B cell (primary cell): Measurements from ENCODE around the gene PSMF1. TPM values are rescaled to one million over a fixed set of nuclear protein-coding genes. Genes with fewer than 3 reads are reported as not detected.

Experiments
- ATAC-seq: fragments of 200-7000 bp; cut with Tn5 transposase; one replicate; pipeline ENCODE4 v1.10.0; 2021; ENCODE audit warnings: low read depth, mild to moderate bottlenecking, moderate number of reproducible peaks, moderate library complexity
- CTCF ChIA-PET: fragments of 350-600 bp; sonication (Branson Sonifier 250); formaldehyde crosslinking; loops from one replicate; lab custom pipeline; 2021; ENCODE audit warnings: antibody characterized with exemption, inconsistent platforms; lab: Charles Lee
- POLR2A ChIA-PET: fragments of 350-600 bp; sonication (Branson Sonifier 250); formaldehyde crosslinking; loops from one replicate; lab custom pipeline; 2021; ENCODE audit warnings: antibody characterized with exemption; lab: Charles Lee
- DNase-seq: peaks from one replicate; pipeline ENCODE4 v3.0.0; 2013
- H2AFZ ChIP-seq: 2 replicates; pipeline ENCODE4 v1.6.1; 2012; ENCODE audit warnings: mild to moderate bottlenecking, low read depth, low read length; ENCODE audit not compliant: insufficient read depth, poor library complexity, severe bottlenecking
- H3K27ac ChIP-seq, 2 donors: 1 replicate in 1 of 2; 2 replicates in 1 of 2; pipeline ENCODE4 v1.5.1; 2012 to 2013; ENCODE audit warnings: low read length in 2 of 2, mild to moderate bottlenecking in 2 of 2, moderate library complexity in 1 of 2
- H3K27me3 ChIP-seq, 4 experiments: fragments of 200-600 bp in 1 of 4; sonication (generic) in 1 of 4; replicated peaks in 1 of 4; 1 replicate in 2 of 4; 2 replicates in 2 of 4; pipeline versions ENCODE4 v1.6.1 to v1.7.0; 2013 to 2016; ENCODE audit warnings: low read length in 3 of 4, mild to moderate bottlenecking in 2 of 4, mixed read lengths in 1 of 4, moderate library complexity in 1 of 4; ENCODE audit not compliant: insufficient read depth in 4 of 4, control insufficient read depth in 3 of 4; ENCODE audit errors: control extremely low read depth in 1 of 4
- H3K36me3 ChIP-seq, 2 experiments: replicated peaks in 1 of 2; 1 replicate in 1 of 2; 2 replicates in 1 of 2; pipeline versions ENCODE4 v1.6.1 to v1.7.1; 2013; ENCODE audit warnings: low read length in 1 of 2; ENCODE audit not compliant: insufficient read depth in 2 of 2, control insufficient read depth in 1 of 2; ENCODE audit errors: control extremely low read depth in 1 of 2, extremely low read depth in 1 of 2
- H3K4me1 ChIP-seq, 2 donors: fragments of 200-600 bp in 1 of 2; sonication (generic) in 1 of 2; 1 replicate in 1 of 2; 2 replicates in 1 of 2; pipeline versions ENCODE4 v1.5.1 to v1.6.1; 2013 to 2017; ENCODE audit warnings: low read length in 2 of 2; ENCODE audit not compliant: control insufficient read depth in 2 of 2, insufficient read depth in 2 of 2
- H3K4me2 ChIP-seq: replicated peaks from 2 replicates; pipeline ENCODE3; 2012; ENCODE audit warnings: mild to moderate bottlenecking, low read depth, low read length; ENCODE audit not compliant: poor library complexity, severe bottlenecking
- H3K4me3 ChIP-seq, 5 experiments: fragments of 200-600 bp in 1 of 5; sonication (generic) in 1 of 5; 1 replicate in 3 of 5; 2 replicates in 2 of 5; pipeline versions ENCODE4 v1.5.1 to v1.7.0; 2011 to 2016; ENCODE audit warnings: low read length in 4 of 5, mild to moderate bottlenecking in 4 of 5, low read depth in 2 of 5, control low read depth in 1 of 5, moderate library complexity in 1 of 5; ENCODE audit not compliant: insufficient read depth in 1 of 5; ENCODE audit errors: control extremely low read depth in 1 of 5, extremely low read depth in 1 of 5
- H3K79me2 ChIP-seq: fragments of 200-600 bp; sonication (generic); one replicate; pipeline ENCODE4 v1.6.0; 2016; ENCODE audit warnings: low read length; ENCODE audit not compliant: control insufficient read depth, insufficient read depth
- H3K9ac ChIP-seq: fragments of 200-600 bp; sonication (generic); 2 replicates; pipeline ENCODE4 v1.6.1; 2017; ENCODE audit warnings: mild to moderate bottlenecking, low read length, moderate library complexity
- H3K9me3 ChIP-seq, 3 donors: one replicate each; pipeline versions ENCODE4 v1.6.1 to v1.7.1; 2013; ENCODE audit warnings: low read length in 2 of 3; ENCODE audit not compliant: control insufficient read depth in 2 of 3, insufficient read depth in 1 of 3; ENCODE audit errors: control extremely low read depth in 1 of 3
- H4K20me1 ChIP-seq: 2 replicates; pipeline ENCODE4 v1.6.0; 2012; ENCODE audit warnings: mild to moderate bottlenecking, low read length; ENCODE audit not compliant: insufficient read depth, control insufficient read depth, poor library complexity, severe bottlenecking
- H3K27ac Mint-ChIP-seq: one replicate; pipeline ENCODE4 v1.8.0; 2021; ENCODE audit warnings: mixed read lengths
- H3K27me3 Mint-ChIP-seq: one replicate; pipeline ENCODE4 v1.8.0; 2021; ENCODE audit warnings: mixed read lengths
- H3K4me1 Mint-ChIP-seq: one replicate; pipeline ENCODE4 v1.8.0; 2021; ENCODE audit warnings: mixed read lengths
- H3K4me3 Mint-ChIP-seq: one replicate; pipeline ENCODE4 v1.8.0; 2021; ENCODE audit warnings: mixed read lengths
- H3K9me3 Mint-ChIP-seq: one replicate; pipeline ENCODE4 v1.8.0; 2022; ENCODE audit warnings: mixed read lengths; ENCODE audit not compliant: insufficient read depth
- CTCF ChIP-seq: fragments of 200-600 bp; IDR thresholded peaks from one replicate; pipeline ENCODE4 v1.8.0; 2022; ENCODE audit warnings: antibody characterized with exemption, mild to moderate bottlenecking
- EZH2 ChIP-seq: IDR thresholded peaks from 2 replicates; pipeline ENCODE4 v1.6.1; 2012; ENCODE audit warnings: borderline replicate concordance, low read depth, mild to moderate bottlenecking, moderate library complexity, low read length; ENCODE audit not compliant: insufficient read depth, poor library complexity, severe bottlenecking
- WGBS: methylation state at CpG from one replicate; pipeline ENCODE4 v1.1.5; 2013; ENCODE audit warnings: missing lambda C conversion rate; ENCODE audit not compliant: insufficient coverage; 5-methylcytosine and 5-hydroxymethylcytosine counted together
- intact Hi-C: fragments of 100-400 bp; cut with micrococcal nuclease; formaldehyde crosslinking; loops from one replicate; pipeline ENCODE4 v1.10.0; 2022
- polyA plus RNA-seq: library from polyadenylated mRNA; depleted of rRNA; stranded (reverse); fragments of >200 nt; gene quantifications from 2 replicates; pipeline ENCODE4 v1.2.3, GENCODE V29; 2012
- total RNA-seq, 2 donors: library from RNA; stranded (reverse); fragments of 120-200 nt in 1 of 2; gene quantifications; 1 replicate in 1 of 2; 2 replicates in 1 of 2; pipeline versions ENCODE4 v1.2.3 to v1.2.4, GENCODE V29; 2013 to 2022

Gene PSMF1
- total and polyA plus RNA-seq, 2 donors (not counting 1 experiment from before 2014, with no cell fraction given), result 113 to 132 TPM

GRCh38 chr20:1094751-1095150 is 23.7 kb upstream of the PSMF1 start:
- H2AFZ ChIP-seq, result no peak overlapping the region
- no peaks in the 10 kb centered on the region for H3K4me1 ChIP-seq
- intact Hi-C loops, result no loop called here
- Mint-ChIP-seq H3K4me1 (no peaks in the 10 kb centered on the region), H3K27ac (no peak overlapping the region), H3K9me3 (peaks cover 3% of the 10 kb centered on the region), H3K27me3 (no peaks in the 10 kb centered on the region), H3K4me3 (no peak overlapping the region)
- DNase-seq, result no peak
- H3K4me2 ChIP-seq, result no peak overlapping the region
- no peaks in the 10 kb centered on the region for H3K36me3 ChIP-seq
- WGBS, result 96% methylated on average over 3 of the region's 6 CpGs
- no peak overlapping the region for H3K27ac ChIP-seq
- H3K9me3 ChIP-seq, result peaks cover 0 to 19% (median 16%) of the 10 kb centered on the region in 3 donors
- H3K9ac ChIP-seq, result no peak overlapping the region
- no peak for ATAC-seq
- POLR2A ChIA-PET, result no interaction called here
- H3K79me2 ChIP-seq, result no peaks in the 10 kb centered on the region
- CTCF ChIA-PET, result interaction anchor here (3.5 kb wide), 1 partner anchor 12 kb away, joined by 24 read pairs; no protein-coding TSS in a partner anchor
- no peaks in the 10 kb centered on the region for H4K20me1 ChIP-seq
- H3K27me3 ChIP-seq, result no peaks in the 10 kb centered on the region
- no peak for TF ChIP-seq EZH2
- no peak for TF ChIP-seq CTCF
- no peak overlapping the region for H3K4me3 ChIP-seq

GRCh38 chr20:1101533-1101932 is 16.9 kb upstream of the PSMF1 start:
- Histone ChIP-seq H3K79me2 (no peaks in the 10 kb centered on the region), H3K9ac (no peak overlapping the region), H3K9me3 (peaks cover 3 to 22% (median 10%) of the 10 kb centered on the region in 3 donors), H3K4me2 (no peak overlapping the region), H3K27me3 (no peaks in the 10 kb centered on the region), H3K4me1 (no peaks in the 10 kb centered on the region), H4K20me1 (no peaks in the 10 kb centered on the region), H3K36me3 (no peaks in the 10 kb centered on the region), H3K4me3 (no peak overlapping the region), H2AFZ (no peak overlapping the region), H3K27ac (no peak overlapping the region)
- ATAC-seq, result no peak
- Mint-ChIP-seq H3K9me3 (peaks cover 6% of the 10 kb centered on the region), H3K27ac (no peak overlapping the region), H3K4me1 (no peaks in the 10 kb centered on the region), H3K27me3 (no peaks in the 10 kb centered on the region), H3K4me3 (no peak overlapping the region)
- TF ChIP-seq CTCF (no peak), EZH2 (no peak)
- no peak for DNase-seq
- intact Hi-C loops, result no loop called here
- CTCF ChIA-PET, result no interaction called here
- POLR2A ChIA-PET, result no interaction called here
